DND-41 (cell line): Measurements from ENCODE around the gene NT5C1A.

Experiments used
- ATAC-seq: fragments of 200-7000 bp; cut with Tn5 transposase; 3 replicates; pipeline ENCODE4 v1.9.1; 2021; ENCODE audit warnings: low read depth; ENCODE audit not compliant: insufficient read depth
- DNase-seq: peaks from one replicate; pipeline ENCODE4 v3.0.0-alpha.2; 2020
- H2AFZ ChIP-seq: 2 replicates; pipeline ENCODE4 v1.6.0; 2012; ENCODE audit warnings: low read depth, low read length
- H3K27ac ChIP-seq: 2 replicates; pipeline ENCODE4 v1.5.1; 2012; ENCODE audit warnings: low read length, inconsistent platforms
- H3K27me3 ChIP-seq: fragments of 200-600 bp; sonication (generic); 2 replicates; pipeline ENCODE4 v1.6.0; 2012; ENCODE audit warnings: low read length, mild to moderate bottlenecking, inconsistent platforms; ENCODE audit not compliant: insufficient read depth, poor library complexity
- H3K36me3 ChIP-seq: 2 replicates; pipeline ENCODE4 v1.5.1; 2012; ENCODE audit warnings: low read length, inconsistent platforms; ENCODE audit not compliant: insufficient read depth
- H3K4me1 ChIP-seq: 2 replicates; pipeline ENCODE4 v1.5.1; 2012; ENCODE audit warnings: mild to moderate bottlenecking, low read length; ENCODE audit not compliant: insufficient read depth
- H3K4me2 ChIP-seq: 2 replicates; pipeline ENCODE4 v1.6.0; 2012; ENCODE audit warnings: mild to moderate bottlenecking, moderate library complexity, low read length, inconsistent platforms; ENCODE audit not compliant: insufficient read depth
- H3K4me3 ChIP-seq, 2 experiments: fragments of 200-600 bp in 1 of 2; shearing (Covaris generic) in 1 of 2; 2 replicates each; pipeline ENCODE4 v1.5.1; 2012 to 2016; ENCODE audit warnings: inconsistent platforms in 2 of 2, low read length in 2 of 2, mild to moderate bottlenecking in 2 of 2, low read depth in 1 of 2, moderate library complexity in 1 of 2
- H3K79me2 ChIP-seq: 2 replicates; pipeline ENCODE4 v1.6.0; 2012; ENCODE audit warnings: low read length, inconsistent platforms; ENCODE audit not compliant: insufficient read depth
- H3K9ac ChIP-seq: 2 replicates; pipeline ENCODE4 v1.6.0; 2012; ENCODE audit warnings: low read depth, mild to moderate bottlenecking, inconsistent platforms, low read length, moderate library complexity
- H3K9me3 ChIP-seq: 2 replicates; pipeline ENCODE4 v1.5.1; 2012; ENCODE audit warnings: low read length, moderate library complexity, mild to moderate bottlenecking, inconsistent platforms; ENCODE audit not compliant: insufficient read depth, severe bottlenecking
- H4K20me1 ChIP-seq: 2 replicates; pipeline ENCODE4 v1.6.0; 2012; ENCODE audit warnings: low read length; ENCODE audit not compliant: insufficient read depth
- EZH2 ChIP-seq: IDR thresholded peaks from 3 replicates; pipeline ENCODE4 v1.6.1; 2012; ENCODE audit warnings: borderline replicate concordance, low read depth, mild to moderate bottlenecking, moderate library complexity, low read length, inconsistent platforms; ENCODE audit not compliant: severe bottlenecking
- TF ChIP-seq, protein P1 (sequence below): IDR thresholded peaks from 2 replicates; pipeline ENCODE4 v1.5.1; 2012; ENCODE audit warnings: borderline replicate concordance, low read length, moderate library complexity, mild to moderate bottlenecking; ENCODE audit not compliant: poor library complexity, severe bottlenecking; ENCODE audit errors: extremely low read depth

The NT5C1A gene

DNA sequence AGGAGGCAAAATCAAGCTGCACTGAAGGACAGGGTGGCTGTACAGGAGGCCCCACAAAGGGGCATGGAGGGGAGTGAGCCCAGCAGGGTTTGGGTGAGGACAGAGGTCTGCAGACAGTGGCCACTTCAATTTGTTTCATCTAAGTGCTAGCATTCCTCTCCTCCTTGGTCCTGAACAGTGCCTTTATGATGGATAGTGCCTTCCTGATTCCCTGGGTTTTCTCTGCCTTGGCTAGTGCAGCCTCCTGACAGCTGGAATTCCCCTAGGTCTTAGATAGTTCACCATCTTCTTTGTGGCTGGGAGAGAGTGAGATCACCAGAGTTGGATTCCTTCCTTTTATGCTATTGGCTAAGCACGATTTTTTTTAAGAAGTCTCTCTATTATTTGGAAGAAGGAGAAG, 23.1 kb upstream of the NT5C1A start:
- Histone ChIP-seq H2AFZ (no peak overlapping the region), H3K27me3 (peaks cover 22% of the 10 kb centered on the region)
- no peak for DNase-seq

DNA sequence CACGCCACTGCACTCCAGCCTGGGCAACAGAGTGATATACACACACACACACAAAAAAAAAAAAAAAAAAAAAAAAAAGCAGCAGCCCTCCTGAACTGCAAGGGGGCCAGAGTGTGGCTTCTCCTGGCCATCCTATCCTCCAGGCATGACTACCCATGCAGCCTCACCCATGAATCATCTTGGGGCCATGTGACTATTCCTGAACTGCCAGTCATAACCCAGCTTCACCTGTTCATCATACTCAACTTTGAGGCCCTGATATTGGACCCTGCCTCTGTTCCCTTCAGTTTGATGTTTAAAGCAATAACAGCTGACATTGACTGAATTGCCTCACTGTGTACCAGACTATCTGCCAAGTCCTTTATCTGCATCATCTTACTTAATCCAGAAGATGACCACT, 22.1 kb upstream of the NT5C1A start:
- Histone ChIP-seq H3K4me2 (no peak overlapping the region), H3K9me3 (no peaks in the 10 kb centered on the region), H3K79me2 (no peaks in the 10 kb centered on the region), H3K4me3 (no peak overlapping the region), H3K27ac (no peak overlapping the region), H3K4me1 (no peaks in the 10 kb centered on the region), H4K20me1 (no peaks in the 10 kb centered on the region), H3K9ac (no peak overlapping the region), H3K27me3 (peaks cover 18% of the 10 kb centered on the region), H2AFZ (no peak overlapping the region), H3K36me3 (no peaks in the 10 kb centered on the region)
- no peak for DNase-seq
- no peak for TF ChIP-seq EZH2
- TF ChIP-seq, protein P1, sequence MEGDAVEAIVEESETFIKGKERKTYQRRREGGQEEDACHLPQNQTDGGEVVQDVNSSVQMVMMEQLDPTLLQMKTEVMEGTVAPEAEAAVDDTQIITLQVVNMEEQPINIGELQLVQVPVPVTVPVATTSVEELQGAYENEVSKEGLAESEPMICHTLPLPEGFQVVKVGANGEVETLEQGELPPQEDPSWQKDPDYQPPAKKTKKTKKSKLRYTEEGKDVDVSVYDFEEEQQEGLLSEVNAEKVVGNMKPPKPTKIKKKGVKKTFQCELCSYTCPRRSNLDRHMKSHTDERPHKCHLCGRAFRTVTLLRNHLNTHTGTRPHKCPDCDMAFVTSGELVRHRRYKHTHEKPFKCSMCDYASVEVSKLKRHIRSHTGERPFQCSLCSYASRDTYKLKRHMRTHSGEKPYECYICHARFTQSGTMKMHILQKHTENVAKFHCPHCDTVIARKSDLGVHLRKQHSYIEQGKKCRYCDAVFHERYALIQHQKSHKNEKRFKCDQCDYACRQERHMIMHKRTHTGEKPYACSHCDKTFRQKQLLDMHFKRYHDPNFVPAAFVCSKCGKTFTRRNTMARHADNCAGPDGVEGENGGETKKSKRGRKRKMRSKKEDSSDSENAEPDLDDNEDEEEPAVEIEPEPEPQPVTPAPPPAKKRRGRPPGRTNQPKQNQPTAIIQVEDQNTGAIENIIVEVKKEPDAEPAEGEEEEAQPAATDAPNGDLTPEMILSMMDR: no peak
- no peak for ATAC-seq

More for the DNA sequence above, 23.1 kb upstream of the NT5C1A start:
- Histone ChIP-seq H3K27ac (no peak overlapping the region), H3K4me1 (no peaks in the 10 kb centered on the region), H3K79me2 (no peaks in the 10 kb centered on the region), H3K9ac (no peak overlapping the region), H3K4me2 (no peak overlapping the region), H4K20me1 (no peaks in the 10 kb centered on the region), H3K36me3 (no peaks in the 10 kb centered on the region), H3K9me3 (no peaks in the 10 kb centered on the region), H3K4me3 (no peak overlapping the region)
- no peak for ATAC-seq
- TF ChIP-seq, protein P1: no peak
- TF ChIP-seq EZH2: no peak

DNA sequence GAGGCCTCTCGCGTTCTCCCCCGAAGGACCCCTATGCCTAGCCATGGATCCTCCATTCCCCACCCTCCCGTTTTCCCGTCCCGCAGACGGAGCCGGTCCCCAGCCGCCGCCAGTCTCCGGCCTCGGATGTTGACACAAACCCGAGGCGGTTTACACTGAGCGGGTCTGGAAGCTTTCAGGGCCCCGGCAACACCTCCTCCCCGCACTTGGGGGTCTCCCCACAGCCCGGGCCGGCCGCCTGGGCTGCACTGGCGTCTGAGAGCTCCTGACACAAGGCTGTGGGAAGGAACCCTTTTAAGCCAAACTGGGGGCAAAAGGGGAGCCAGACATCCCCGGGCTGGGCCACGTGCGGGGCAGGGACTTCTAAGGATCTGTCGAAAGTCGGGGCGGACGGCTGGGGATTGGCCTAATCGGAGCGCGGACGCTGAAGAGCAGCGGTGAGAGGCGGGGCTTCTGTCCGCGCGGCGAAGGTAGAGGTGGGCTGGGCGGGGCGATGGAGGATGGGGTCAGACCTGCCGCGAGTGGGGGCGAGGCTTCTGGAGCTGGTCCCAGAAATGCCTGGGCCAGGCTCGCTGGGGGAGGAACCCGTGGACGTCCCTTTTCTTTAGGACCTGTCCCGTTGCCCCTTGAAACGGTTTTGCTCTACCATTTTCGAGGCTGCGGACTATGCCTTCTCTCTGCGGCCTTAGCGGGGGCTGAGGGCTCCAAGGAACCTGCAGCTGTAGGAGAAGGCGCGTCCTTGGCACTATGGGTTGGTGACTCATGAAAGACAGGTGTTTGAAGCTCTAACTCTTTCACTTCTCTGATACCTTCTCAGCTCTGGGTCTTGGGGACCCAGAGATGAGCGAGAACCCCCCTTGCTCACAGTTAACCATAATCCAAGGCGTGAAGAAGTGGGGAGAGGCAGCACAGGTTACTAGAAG, 20.5 kb upstream of the NT5C1A start:
- H3K79me2 ChIP-seq: no peaks in the 10 kb centered on the region
- H4K20me1 ChIP-seq: no peaks in the 10 kb centered on the region
- DNase-seq (no peak), ATAC-seq (no peak)
- H3K9me3 ChIP-seq: no peaks in the 10 kb centered on the region
- H3K4me2 ChIP-seq: no peak overlapping the region
- peaks cover 22% of the 10 kb centered on the region for H3K27me3 ChIP-seq
- no peaks in the 10 kb centered on the region for H3K36me3 ChIP-seq
- no peak overlapping the region for H3K9ac ChIP-seq
- no peak overlapping the region for H3K4me3 ChIP-seq
- H2AFZ ChIP-seq: no peak overlapping the region
- no peaks in the 10 kb centered on the region for H3K4me1 ChIP-seq
- TF ChIP-seq, protein P1: no peak
- no peak for TF ChIP-seq EZH2
- H3K27ac ChIP-seq: no peak overlapping the region
